ENCODE data around the gene NTRK2.
A peak's percentile ranks its signal among the peaks of the same experiment; 100 is the strongest.

Gene NTRK2

GRCh38 chr9:84959339-84959738 is 289.8 kb downstream of the NTRK2 start:
- no peak overlapping the region for H3K9ac ChIP-seq (ENCODE audit: low read length)
- no peaks in the 10 kb centered on the region for H3K9me3 ChIP-seq (ENCODE audit: low read length)
- H3K4me3 ChIP-seq (ENCODE audit: low read depth, low read length, poor library complexity, severe bottlenecking) = no peak overlapping the region
- H3K79me2 ChIP-seq (ENCODE audit: insufficient read depth, low read length) = no peaks in the 10 kb centered on the region
- H3K9me2 ChIP-seq (ENCODE audit: low read depth, low read length) = no peaks in the 10 kb centered on the region
- H3K4me2 ChIP-seq (ENCODE audit: low read length) = no peak overlapping the region
- H3K27ac ChIP-seq (ENCODE audit: low read depth, low read length, poor library complexity, severe bottlenecking) = no peak overlapping the region
- no peaks in the 10 kb centered on the region for H4K20me1 ChIP-seq (ENCODE audit: insufficient read depth, low read length)
- no peak for TF ChIP-seq EZH2 (IDR thresholded peaks at IDR 0.05; ENCODE audit: borderline replicate concordance, low read length)
- TF ChIP-seq, protein P1, sequence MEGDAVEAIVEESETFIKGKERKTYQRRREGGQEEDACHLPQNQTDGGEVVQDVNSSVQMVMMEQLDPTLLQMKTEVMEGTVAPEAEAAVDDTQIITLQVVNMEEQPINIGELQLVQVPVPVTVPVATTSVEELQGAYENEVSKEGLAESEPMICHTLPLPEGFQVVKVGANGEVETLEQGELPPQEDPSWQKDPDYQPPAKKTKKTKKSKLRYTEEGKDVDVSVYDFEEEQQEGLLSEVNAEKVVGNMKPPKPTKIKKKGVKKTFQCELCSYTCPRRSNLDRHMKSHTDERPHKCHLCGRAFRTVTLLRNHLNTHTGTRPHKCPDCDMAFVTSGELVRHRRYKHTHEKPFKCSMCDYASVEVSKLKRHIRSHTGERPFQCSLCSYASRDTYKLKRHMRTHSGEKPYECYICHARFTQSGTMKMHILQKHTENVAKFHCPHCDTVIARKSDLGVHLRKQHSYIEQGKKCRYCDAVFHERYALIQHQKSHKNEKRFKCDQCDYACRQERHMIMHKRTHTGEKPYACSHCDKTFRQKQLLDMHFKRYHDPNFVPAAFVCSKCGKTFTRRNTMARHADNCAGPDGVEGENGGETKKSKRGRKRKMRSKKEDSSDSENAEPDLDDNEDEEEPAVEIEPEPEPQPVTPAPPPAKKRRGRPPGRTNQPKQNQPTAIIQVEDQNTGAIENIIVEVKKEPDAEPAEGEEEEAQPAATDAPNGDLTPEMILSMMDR (IDR thresholded peaks at IDR 0.05; ENCODE audit: low read length) = no peak
- no peaks in the 10 kb centered on the region for H3K4me1 ChIP-seq (ENCODE audit: insufficient read depth, low read length, severe bottlenecking)
- H3F3A ChIP-seq (ENCODE audit: insufficient read depth, low read length) = no peaks in the 10 kb centered on the region
- no peaks in the 10 kb centered on the region for H3K27me3 ChIP-seq (ENCODE audit: insufficient read depth, low read length)
- H2AFZ ChIP-seq (ENCODE audit: low read length) = no peak overlapping the region
- no peaks in the 10 kb centered on the region for H3K36me3 ChIP-seq (ENCODE audit: insufficient read depth, low read length)

GRCh38 chr9:84966876-84967830 is 297.6 kb downstream of the NTRK2 start:
- Histone ChIP-seq H3K27ac (ENCODE audit: low read depth, low read length, poor library complexity, severe bottlenecking) (no peak overlapping the region), H3K9me2 (ENCODE audit: low read depth, low read length) (no peaks in the 10 kb centered on the region), H3K4me3 (ENCODE audit: low read depth, low read length, poor library complexity, severe bottlenecking) (no peak overlapping the region), H3F3A (ENCODE audit: insufficient read depth, low read length) (no peaks in the 10 kb centered on the region), H2AFZ (ENCODE audit: low read length) (no peak overlapping the region), H3K4me1 (ENCODE audit: insufficient read depth, low read length, severe bottlenecking) (no peaks in the 10 kb centered on the region), H3K36me3 (ENCODE audit: insufficient read depth, low read length) (no peaks in the 10 kb centered on the region), H3K27me3 (ENCODE audit: insufficient read depth, low read length) (no peaks in the 10 kb centered on the region), H3K9ac (ENCODE audit: low read length) (no peak overlapping the region), H3K4me2 (ENCODE audit: low read length) (no peak overlapping the region), H4K20me1 (ENCODE audit: insufficient read depth, low read length) (no peaks in the 10 kb centered on the region), H3K79me2 (ENCODE audit: insufficient read depth, low read length) (no peaks in the 10 kb centered on the region), H3K9me3 (ENCODE audit: low read length) (no peaks in the 10 kb centered on the region)
- TF ChIP-seq, protein P1 (IDR thresholded peaks at IDR 0.05; ENCODE audit: low read length) = peak; percentile 33; the same call in 1 of the 2 replicates
- TF ChIP-seq EZH2 (IDR thresholded peaks at IDR 0.05; ENCODE audit: borderline replicate concordance, low read length) = no peak

DNA sequence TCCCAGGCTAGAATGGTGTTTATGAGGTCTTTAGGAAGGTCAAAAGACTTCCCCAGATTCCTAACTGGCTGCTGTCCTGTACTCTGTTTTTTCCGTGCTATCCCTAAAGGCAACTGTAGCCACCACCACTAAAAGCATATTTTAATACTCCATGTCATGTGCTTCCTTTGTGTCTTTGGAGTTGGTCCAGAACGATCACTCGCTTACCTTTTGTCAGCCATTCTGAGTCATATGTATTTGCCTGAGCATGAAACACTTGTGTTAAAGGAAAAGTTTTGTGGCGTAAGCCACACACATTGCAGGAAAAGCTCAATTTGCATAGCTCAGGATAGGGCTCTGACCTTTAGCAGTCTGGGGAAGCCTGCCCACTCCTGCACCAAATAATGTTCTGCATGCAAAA is 299.6 kb downstream of the NTRK2 start:
- TF ChIP-seq, protein P1 (IDR thresholded peaks at IDR 0.05; ENCODE audit: low read length) = no peak
- no peak for TF ChIP-seq EZH2 (IDR thresholded peaks at IDR 0.05; ENCODE audit: borderline replicate concordance, low read length)
- no peak overlapping the region for H3K27ac ChIP-seq (ENCODE audit: low read depth, low read length, poor library complexity, severe bottlenecking)
- H3F3A ChIP-seq (ENCODE audit: insufficient read depth, low read length) = no peaks in the 10 kb centered on the region

More for the DNA sequence above, 299.6 kb downstream of the NTRK2 start:
- Histone ChIP-seq H3K4me2 (ENCODE audit: low read length) (no peak overlapping the region), H3K9me3 (ENCODE audit: low read length) (no peaks in the 10 kb centered on the region), H3K79me2 (ENCODE audit: insufficient read depth, low read length) (no peaks in the 10 kb centered on the region), H3K4me1 (ENCODE audit: insufficient read depth, low read length, severe bottlenecking) (no peaks in the 10 kb centered on the region), H3K27me3 (ENCODE audit: insufficient read depth, low read length) (no peaks in the 10 kb centered on the region), H3K36me3 (ENCODE audit: insufficient read depth, low read length) (no peaks in the 10 kb centered on the region), H2AFZ (ENCODE audit: low read length) (no peak overlapping the region), H3K9me2 (ENCODE audit: low read depth, low read length) (no peaks in the 10 kb centered on the region), H3K9ac (ENCODE audit: low read length) (no peak overlapping the region), H4K20me1 (ENCODE audit: insufficient read depth, low read length) (no peaks in the 10 kb centered on the region), H3K4me3 (ENCODE audit: low read depth, low read length, poor library complexity, severe bottlenecking) (no peak overlapping the region)
